HG02588 (cell line): Measurements from ENCODE around the gene TNFRSF8.

Experiments
- ATAC-seq: cut with Tn5 transposase; IDR thresholded peaks from one replicate; pipeline ENCODE4 v1.9.1; 2021; ENCODE audit warnings: mild to moderate bottlenecking, moderate library complexity; ENCODE audit not compliant: unreplicated experiment

Gene TNFRSF8

GRCh38 chr1:12153181-12153785 lies 90.2 kb downstream of the TNFRSF8 start:
- no peak for ATAC-seq

- ATAC-seq, result no peak
Observed at GRCh38 chr1:12155328-12155727, 92.2 kb downstream of the TNFRSF8 start.

GRCh38 chr1:12157366-12158231 lies 94.5 kb downstream of the TNFRSF8 start:
- no peak for ATAC-seq

GRCh38 chr1:12158357-12159092 lies 95.4 kb downstream of the TNFRSF8 start:
- ATAC-seq, result no peak

- ATAC-seq, result no peak
Observed at GRCh38 chr1:12159816-12160215, 96.7 kb downstream of the TNFRSF8 start.

- no peak for ATAC-seq
Observed at GRCh38 chr1:12161324-12161661, 98.2 kb downstream of the TNFRSF8 start.

GRCh38 chr1:12161662-12162458 lies 98.8 kb downstream of the TNFRSF8 start:
- peak; percentile 78 for ATAC-seq

GRCh38 chr1:12162459-12163137 lies 99.5 kb downstream of the TNFRSF8 start:
- ATAC-seq, result no peak

GRCh38 chr1:12163210-12163609 lies 100.1 kb downstream of the TNFRSF8 start:
- ATAC-seq, result no peak

- ATAC-seq, result no peak
Observed at GRCh38 chr1:12164210-12164609, 101.1 kb downstream of the TNFRSF8 start.

- ATAC-seq, result no peak
Observed at GRCh38 chr1:12165342-12165741, 102.2 kb downstream of the TNFRSF8 start.

- ATAC-seq, result no peak
Observed at GRCh38 chr1:12166834-12167492, 103.9 kb downstream of the TNFRSF8 start, which contains the start of gene TNFRSF1B. TNFRSF1B (plus strand) TSS chr1:12166991; CDS start chr1:12167092, 101 bp downstream.

GRCh38 chr1:12167493-12168429 lies 104.7 kb downstream of the TNFRSF8 start:
- ATAC-seq, result no peak

GRCh38 chr1:12168451-12169160 lies 105.5 kb downstream of the TNFRSF8 start:
- no peak for ATAC-seq

- ATAC-seq, result no peak
Observed at GRCh38 chr1:12169442-12170135, 106.5 kb downstream of the TNFRSF8 start.

GRCh38 chr1:12170263-12170671 lies 107.2 kb downstream of the TNFRSF8 start:
- ATAC-seq, result no peak
